Suppressor macrophage (primary cell): ENCODE data around the gene PHACTR2.
"Not testable (repeated sequence)": the region's sequence is repeated elsewhere in the genome, so short reads cannot be mapped to it uniquely, and the experiment has no call there.

Experiments
- DNase-seq, 4 experiments: peaks; one replicate each; pipeline ENCODE4 v3.0.0-alpha.2; 2020 to 2022

Gene PHACTR2

GRCh38 chr6:143864234-143864633, 186.5 kb downstream of the PHACTR2 start, which contains the start of gene ZC2HC1B:
Gene ZC2HC1B (plus strand): TSS chr6:143864474. CDS start chr6:143864540, 66 bp downstream.
- DNase-seq = no peak

GRCh38 chr6:143867236-143867635, 189.5 kb downstream of the PHACTR2 start:
- DNase-seq = no peak

- DNase-seq = not testable (repeated sequence)
Measured at GRCh38 chr6:143868808-143869207, 191.0 kb downstream of the PHACTR2 start.

- not testable (repeated sequence) for DNase-seq
Measured at GRCh38 chr6:143871202-143871730, 193.5 kb downstream of the PHACTR2 start.

GRCh38 chr6:143872201-143872600, 194.4 kb downstream of the PHACTR2 start:
- DNase-seq = peak in 2 of 4 experiments; percentile 8 to 25

- DNase-seq = not testable (repeated sequence)
Measured at GRCh38 chr6:143873600-143873999, 195.8 kb downstream of the PHACTR2 start.

- peak in 3 of 4 experiments; percentile 6 to 15 (median 7) for DNase-seq
Measured at GRCh38 chr6:143874503-143874902, 196.7 kb downstream of the PHACTR2 start.

GRCh38 chr6:143877584-143878271, 200.0 kb downstream of the PHACTR2 start:
- no peak for DNase-seq

GRCh38 chr6:143878272-143878760, 200.6 kb downstream of the PHACTR2 start:
- no peak for DNase-seq

GRCh38 chr6:143880412-143880811, 202.6 kb downstream of the PHACTR2 start:
- DNase-seq = no peak
